HG03280 (cell line): ENCODE results near the gene OR2S2.
"Not testable (repeated sequence)": the region's sequence is repeated elsewhere in the genome, so short reads cannot be mapped to it uniquely, and the experiment has no call there.

Experiments used
- ATAC-seq: cut with Tn5 transposase; IDR thresholded peaks from one replicate; pipeline ENCODE4 v1.9.1; 2021; ENCODE audit warnings: mild to moderate bottlenecking, moderate library complexity; ENCODE audit not compliant: unreplicated experiment

The OR2S2 gene, protein sequence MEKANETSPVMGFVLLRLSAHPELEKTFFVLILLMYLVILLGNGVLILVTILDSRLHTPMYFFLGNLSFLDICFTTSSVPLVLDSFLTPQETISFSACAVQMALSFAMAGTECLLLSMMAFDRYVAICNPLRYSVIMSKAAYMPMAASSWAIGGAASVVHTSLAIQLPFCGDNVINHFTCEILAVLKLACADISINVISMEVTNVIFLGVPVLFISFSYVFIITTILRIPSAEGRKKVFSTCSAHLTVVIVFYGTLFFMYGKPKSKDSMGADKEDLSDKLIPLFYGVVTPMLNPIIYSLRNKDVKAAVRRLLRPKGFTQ

DNA sequence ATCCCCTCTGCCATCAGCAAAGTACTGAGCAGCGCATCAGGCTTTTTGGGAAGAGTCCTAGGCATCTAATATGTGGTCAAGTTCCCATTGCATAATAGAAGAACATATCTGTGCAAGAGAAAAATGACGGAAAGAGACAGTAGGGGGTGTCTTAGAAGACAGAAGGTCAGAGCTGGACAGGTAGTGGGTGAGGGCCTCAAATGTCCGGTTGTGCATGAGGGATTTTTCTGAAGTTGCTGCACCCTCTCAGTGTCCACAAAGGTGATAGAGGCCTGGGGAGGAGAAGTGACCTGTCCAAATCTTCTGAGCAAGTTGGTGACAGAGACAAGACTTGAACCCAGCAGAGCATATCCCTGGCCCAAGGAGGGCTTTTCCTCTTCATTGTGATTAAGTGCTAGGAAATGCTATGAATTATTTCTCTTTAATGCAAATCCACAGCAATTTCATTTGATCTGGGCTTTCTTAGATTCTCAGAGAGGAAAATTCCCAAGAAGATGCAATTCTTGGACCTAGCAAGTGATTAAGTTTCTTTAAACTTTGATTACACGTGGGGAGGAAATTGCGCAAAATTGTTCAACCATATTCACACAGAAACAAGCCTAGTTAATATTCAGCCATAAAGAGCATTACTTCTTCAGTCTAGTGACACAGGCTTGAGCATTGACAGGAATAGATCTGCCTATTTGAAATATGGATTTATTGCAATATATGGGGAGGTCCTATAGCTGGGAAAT, at the start of gene OR2S2:
Gene OR2S2 (minus strand): TSS at position 51 of the 734 bp plus-strand sequence. CDS start 56 bp downstream, outside the sequence.
- no peak for ATAC-seq

DNA sequence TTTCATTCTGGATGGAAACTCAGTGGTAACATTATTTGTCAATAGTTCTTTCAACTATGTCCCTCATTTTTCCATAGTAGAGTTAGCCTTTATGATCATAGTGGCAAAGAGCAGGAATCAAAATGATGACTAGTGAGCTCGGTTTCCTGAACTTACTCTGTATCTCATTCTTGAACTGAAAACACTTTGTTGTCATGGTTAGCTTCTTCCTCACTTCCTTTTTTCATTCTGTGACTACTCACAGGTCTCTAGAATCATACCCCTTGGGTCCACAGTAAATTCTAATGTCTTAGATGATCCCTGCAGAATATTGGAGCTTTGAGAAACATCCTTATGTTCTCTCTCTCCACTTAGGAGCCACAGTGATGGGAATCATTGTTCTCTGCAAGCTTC, 49.4 kb upstream of the OR2S2 start:
- ATAC-seq = no peak

DNA sequence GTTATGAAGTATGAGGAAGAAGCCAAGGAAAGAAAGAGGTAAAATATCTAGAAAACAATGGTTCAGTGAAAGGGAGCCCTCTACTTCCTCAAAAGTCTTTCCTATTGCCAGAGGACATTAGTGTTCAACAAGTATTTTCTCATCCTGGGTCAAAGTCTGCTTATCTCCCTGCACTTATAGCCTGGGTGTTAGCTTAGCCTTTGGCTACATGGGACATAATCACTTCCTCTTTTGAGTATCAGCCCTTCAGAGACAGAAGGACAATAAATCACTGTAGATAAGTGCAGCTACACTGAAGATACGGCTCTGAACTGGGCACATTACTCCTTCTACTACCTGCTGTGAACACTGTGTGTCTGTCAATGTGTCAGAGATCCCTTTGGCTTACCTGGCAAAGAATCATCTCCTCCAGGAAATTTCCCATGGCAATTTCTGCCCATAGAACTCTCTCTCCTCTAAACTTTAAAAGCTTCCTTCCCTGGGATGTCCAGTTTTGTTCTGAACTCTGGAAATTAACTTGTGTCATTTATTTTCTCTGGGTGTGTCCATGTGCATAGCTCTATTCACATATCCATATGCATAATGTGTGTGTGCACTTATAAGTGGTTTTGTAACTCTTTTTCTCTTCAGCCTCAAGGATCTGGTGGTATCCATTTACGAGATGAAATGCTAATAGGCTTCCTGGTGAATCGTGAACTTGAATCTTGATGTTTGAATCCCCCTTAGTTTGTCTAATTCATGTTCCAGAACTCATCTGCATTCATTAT, 48.8 kb upstream of the OR2S2 start:
- no peak for ATAC-seq

DNA sequence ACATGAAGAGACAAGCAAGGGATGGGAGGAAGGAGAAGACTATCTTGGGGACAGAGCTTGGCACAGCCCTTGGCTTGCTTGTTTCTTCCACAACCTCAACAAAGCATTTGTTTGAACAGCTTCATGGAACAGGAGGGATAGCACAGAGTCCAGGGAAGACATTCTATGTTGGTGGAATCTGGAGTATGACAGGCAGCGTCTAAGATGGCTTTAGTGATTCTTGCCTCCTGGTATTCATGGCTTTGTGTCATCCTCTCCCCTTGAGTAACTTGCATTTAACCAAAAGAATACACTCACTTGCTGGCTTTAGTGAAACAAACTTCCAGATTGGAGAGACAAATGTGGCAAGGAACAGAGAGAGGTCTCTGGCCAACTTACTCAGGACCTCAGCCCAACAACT, 47.9 kb upstream of the OR2S2 start:
- ATAC-seq = no peak

DNA sequence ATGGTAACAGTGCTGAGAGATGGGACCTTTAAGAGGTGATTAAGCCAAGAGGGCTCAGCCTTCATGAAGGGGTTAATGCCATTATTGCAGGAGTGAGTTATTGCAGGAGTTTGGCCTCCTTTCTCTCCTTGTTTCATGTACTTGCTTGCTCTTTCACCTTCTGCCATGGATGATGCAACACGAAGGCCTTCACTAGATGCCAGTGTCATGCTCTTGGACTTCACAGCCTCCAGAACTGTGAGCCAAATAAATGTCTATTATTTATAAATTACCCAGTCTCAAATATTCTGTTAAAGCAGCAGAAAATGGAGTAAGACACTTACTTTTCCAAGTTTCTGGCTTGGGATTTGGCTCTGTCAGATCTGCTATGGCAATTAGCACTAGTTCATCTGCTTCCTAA, 40.4 kb upstream of the OR2S2 start:
- no peak for ATAC-seq

DNA sequence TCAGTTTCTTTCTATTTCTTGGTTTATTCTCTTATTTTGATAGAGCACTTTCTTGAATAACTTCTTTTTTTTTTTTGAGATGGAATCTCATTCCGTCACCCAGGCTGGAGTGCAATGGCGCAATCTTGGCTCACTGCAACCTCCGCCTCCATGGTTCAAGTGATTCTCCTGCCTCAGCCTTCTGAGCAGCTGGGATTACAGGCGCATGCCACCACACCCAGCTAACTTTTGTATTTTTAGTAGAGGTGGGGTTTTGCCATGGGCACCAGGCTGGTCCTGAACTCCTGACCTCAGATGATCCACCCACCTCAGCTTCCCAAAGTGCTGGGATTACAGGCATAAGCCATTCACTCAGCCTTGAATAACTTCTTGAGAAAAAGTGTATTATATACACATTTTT, 39.1 kb upstream of the OR2S2 start:
- ATAC-seq = not testable (repeated sequence)

DNA sequence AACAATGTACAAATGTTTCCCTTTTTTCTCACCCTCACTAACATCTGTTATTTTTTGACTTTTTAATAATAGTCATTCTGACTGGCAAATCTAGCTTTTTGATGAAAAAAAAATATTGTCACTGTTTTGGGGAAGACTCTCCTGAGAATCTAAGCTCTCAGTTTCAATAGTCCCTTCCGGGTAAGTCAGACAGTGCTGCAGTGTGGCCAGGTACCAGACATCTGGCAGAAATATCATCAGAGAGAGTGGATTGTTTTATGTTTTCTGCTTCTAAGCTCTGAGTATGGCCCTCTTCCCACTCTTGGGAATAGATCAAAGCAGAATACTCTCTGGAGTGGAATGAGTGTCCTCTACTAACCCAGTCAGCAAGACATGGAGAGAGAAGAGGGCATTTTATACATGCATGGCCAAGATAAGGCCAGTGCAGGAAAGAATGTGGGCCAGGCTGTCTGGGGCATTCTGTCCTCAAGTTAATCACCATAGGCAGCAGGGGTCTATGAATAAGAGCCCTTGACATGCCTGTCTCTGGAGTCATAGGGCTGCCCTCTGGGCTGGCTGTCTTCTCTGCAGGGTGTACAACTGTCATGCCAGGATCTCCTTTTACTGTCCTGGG, 38.5 kb upstream of the OR2S2 start:
- no peak for ATAC-seq

DNA sequence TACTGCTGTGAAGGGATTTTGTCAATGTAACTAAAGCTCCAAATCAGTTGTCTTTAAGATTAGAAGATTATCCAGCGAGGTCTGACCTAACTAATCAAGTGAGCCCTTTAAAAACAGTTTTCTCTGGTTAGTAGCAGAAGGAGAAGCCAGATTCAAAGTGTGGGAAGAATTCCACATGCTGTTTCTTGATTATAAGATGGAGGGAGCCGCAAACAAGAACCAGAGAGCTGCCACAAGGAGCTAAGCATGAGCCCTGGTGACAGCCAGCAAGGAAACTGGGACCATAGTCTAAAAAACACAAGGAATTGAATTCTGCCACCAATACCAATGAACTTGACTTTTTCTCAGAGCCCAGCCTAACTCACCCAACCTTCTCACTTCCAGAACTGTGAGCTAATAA, 37.0 kb upstream of the OR2S2 start:
- no peak for ATAC-seq

DNA sequence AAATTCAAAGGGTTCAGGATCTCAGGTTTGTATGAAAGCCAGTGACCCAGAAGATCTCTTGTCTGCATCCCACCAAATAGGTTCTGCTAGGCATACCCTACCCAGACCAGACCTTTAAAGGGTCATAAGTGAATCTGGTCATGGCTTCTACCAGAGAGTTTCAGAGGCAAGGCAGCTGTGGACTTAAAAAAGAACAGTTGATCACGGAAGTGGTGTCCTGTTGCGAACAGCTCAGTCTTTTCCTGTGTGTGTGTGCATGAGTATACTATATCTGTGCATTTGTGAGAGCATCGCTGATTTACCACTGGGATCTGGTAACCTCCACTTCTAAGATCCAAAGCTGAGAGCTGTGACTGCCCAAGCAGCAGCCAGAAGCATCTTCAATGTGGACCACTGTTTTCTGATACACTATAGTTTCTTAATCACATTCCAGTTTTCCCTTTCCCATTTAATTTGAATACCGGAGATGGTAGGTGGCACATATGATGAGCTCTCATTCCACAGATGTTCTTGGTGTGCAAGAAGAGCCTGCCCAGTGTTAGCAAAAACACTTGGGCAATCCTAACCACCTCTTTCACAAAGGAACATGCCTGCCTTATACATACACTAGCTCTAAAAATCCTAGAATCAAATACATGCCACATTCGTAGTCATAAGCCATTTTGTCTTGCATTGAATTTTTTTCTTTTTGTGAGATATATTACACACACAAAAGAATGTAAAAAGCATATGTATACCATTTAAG, 36.2 kb upstream of the OR2S2 start:
- no peak for ATAC-seq

DNA sequence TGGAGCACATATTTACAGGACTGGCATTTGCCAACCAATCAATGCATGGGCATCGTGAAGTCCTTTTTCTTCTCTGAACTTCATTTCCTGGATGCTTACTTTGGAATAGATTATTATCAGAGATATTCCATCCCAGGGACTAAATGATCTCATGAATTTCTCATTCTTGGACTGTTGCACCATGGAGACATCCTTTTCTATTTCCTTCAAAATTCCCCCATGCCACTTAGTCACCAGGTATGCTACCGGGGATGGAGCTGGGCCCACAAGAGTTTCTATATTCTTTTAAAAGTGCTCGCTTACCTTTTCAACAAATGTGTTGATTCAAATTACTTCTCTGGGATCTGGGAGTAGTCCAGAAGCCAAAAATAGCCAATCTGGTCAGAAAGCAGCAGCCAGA, 35.2 kb upstream of the OR2S2 start:
- not testable (repeated sequence) for ATAC-seq

DNA sequence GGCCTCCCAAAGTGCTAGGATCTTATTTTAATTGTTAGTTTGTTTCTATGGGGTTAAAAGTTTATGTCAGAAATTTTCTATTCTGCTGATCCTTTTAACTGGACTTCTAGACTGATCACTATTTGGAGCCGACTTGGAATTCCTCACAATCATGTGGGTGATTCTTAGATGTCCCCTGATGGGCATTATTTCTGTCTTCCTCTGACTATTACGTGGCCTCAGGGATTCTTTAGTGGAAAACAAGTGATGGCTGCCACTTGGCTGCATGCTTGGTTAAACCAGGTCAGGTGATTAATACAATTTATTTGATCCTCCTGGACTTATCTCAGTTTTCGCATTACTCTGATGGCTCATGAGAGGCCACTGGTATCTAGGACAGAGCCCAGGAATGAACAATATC, 32.2 kb upstream of the OR2S2 start:
- no peak for ATAC-seq

DNA sequence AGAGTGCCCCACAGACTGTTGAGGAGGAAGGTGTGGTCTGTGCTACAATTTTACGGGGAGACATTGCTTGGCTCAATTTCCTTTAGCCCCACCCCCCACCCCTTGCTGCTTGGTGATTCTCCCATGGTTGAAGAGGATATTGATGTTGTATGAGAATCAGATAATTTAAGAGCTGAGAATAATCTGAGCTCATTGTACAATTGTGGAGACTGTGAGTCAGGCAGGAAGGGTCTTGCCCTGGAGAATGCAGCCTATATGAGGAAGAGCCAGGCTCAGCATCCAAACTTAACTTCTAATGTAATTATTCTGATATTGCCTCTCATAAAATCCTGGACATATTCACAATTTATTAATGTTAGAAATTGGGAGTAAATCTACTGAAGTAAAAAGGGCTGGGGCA, 26.1 kb upstream of the OR2S2 start:
- no peak for ATAC-seq

DNA sequence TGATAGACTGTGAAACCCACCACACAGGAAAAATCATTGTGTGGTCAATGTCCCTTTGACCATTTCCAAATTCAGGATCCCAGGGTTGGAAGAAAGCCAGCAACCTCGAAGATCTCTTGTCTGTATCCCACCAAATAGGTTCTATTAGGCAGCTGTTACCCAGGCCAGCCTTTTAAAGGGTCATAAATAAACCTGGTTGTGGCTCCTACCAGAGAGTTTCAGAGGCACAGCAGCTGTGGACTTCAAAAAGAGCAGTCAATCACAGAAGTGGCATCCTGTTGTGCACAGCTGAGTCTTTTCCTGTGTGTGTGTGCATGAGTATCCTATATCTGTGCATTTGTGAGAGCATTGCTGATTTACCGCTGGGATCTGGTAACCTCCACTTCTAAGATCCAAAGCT, 23.7 kb upstream of the OR2S2 start:
- ATAC-seq = no peak

DNA sequence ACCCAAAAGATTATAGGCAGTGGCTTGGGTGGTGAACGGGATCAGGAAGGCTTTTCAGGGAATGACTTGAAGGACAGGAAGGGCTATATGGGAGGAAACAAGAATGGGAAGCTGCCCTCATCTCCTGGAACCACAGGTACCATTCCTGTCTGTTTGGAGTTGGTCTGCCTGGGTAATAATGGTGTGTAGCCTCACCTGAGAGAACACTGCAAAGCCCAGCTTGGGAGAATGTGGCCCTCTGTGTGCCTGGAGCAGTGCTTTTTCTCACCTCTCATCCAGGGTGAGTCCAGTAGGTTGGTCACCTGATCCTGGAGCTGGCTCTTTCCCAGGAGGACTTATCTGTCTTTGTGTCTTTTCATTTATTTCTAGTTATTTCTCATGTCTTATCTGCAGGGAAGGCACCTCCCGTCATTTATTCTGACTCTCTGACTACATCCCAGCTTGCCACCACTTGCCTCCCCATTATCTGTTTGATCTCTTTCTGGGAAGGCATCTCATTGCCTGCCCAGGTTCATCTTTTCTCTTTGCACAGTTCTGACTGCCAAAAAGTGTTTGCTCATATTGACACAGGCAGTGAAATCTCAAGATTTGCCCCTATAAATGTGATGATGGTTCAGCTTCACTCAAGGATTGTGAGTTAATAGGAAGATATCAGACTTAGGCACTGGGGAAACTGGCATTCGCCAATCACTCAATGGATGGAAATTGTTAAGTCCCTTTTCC, 22.5 kb upstream of the OR2S2 start:
- ATAC-seq = no peak

DNA sequence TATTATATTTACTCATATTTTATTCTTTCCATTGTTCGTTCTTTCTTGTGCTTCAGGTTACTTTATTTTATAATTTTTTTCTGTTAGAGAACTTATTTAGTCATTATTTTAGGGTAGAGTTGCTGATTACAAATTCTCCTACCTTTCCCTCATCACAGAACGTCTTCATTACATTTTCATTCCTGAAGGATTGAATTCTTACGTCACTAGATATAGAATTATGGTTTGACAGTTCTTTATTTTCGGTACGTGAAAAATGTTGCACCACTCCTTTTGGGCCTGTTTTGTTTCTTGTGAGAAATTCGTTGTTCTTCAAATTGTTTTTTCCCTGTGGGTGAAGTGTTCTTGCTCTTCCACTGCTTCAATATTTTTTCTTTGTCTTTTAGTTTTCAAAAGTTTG, 20.8 kb upstream of the OR2S2 start:
- no peak for ATAC-seq

DNA sequence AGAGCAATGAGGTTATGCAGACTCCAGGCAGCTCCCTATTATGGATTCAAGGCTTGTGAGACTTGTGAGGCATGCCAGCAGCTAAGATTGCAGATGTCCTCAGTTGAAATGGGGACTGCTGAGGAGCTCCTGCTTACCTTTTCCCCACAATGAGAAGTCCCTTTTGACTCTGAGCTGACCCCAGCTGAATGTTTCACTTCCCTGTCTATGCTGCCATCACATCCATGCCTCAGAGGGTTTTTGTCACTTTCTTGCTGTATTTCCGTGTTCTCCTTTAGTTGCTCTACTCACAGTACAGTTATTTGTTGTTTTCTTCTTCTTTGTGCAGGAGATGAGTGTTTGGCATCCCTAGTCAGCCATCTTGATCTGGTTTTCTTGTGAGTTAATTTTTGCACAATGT, 18.8 kb upstream of the OR2S2 start:
- no peak for ATAC-seq

DNA sequence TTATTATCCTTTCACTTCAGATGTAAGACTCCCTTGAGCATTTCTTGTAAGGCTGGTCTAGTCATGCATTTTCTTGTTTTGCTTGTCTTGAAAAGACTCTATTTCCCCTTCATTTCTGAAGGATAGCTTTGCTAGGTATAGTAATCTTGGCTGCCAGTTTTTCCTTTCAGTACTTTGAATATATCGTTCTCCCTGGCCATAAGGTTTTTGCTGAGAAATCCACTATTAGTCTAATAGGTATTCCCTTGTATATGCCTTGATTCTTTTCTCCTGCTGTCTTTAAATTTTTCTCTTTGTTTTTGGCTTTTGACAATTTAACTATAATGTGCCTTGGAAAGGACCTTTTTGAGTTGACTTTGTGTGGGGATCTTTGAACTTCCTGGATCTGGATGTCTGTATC, 16.8 kb upstream of the OR2S2 start:
- ATAC-seq = no peak

DNA sequence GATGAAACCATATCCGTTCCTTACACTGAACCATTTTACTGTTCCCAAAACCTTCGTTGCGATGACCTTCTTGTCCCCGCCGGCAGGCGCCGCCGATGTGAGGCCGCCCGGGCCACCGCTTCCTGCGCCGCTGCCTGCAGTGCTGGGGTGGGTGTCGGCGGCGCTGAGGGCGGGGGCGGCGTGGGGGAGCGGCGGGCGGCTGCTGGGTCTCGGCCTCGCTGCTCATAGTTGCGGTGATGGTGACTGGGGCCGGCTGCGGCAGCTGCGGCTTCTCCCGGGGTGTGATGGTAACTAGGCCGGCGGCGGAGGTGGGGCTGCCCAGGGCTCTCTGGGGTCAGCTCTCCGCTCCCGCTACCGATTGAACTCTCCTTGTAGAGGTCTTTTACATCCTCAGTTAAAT, 14.1 kb upstream of the OR2S2 start:
- ATAC-seq = no peak

DNA sequence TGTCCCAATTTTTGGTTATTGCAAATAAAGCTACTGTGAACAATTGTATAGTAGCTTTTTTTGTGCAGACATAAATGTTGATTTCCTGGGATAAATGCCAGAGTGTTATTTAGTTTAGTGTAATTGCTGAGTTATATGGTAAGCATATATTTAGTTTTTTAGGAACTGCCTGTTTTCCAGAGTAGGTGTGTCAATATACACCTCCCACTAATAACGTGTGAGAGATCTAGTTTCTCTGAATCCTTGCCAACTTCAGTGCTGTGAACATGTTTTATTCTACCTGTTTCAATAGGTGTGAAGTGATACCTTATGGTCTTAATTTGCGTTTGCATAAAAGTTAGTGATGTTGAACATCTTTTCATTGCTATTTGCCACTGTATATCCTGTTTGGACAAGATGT, 9.1 kb upstream of the OR2S2 start:
- no peak for ATAC-seq

DNA sequence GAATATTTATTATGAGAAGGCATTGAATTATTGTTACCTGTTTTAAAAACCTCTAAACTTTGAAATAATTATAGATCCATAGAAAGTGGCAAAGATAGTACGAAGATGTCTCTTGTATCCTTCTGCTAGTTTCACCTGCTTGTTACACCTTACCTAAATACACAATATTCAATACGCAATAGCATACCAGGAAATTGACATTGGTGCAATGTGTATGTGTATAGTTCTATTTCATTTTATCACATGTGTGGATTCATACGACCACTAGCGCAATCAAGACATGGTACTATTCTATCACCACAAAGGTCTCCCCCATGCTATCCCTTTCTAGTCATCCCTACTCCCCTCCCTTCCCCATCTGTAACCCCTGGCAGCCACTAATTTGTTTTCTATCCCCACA, 8.5 kb upstream of the OR2S2 start:
- no peak for ATAC-seq
